HepG2 (cell line): ENCODE measurements around the gene ZNF644. TPM values are rescaled to one million over a fixed set of nuclear protein-coding genes. Genes with fewer than 3 reads are reported as not detected.

ENCODE experiments used
- E2F1 ChIP-seq: sonication (generic); formaldehyde crosslinking; IDR thresholded peaks from 2 replicates; pipeline ENCODE4 v1.5.0; 2020; ENCODE audit warnings: missing genetic modification reagents
- FOXC1 ChIP-seq: sonication (generic); formaldehyde crosslinking; IDR thresholded peaks from 2 replicates; pipeline ENCODE4 v1.8.0; 2022; ENCODE audit warnings: mild to moderate bottlenecking, missing genetic modification reagents, borderline replicate concordance
- HOXA5 ChIP-seq: sonication (generic); formaldehyde crosslinking; IDR thresholded peaks from 2 replicates; pipeline ENCODE4 v1.4.0; 2020; ENCODE audit warnings: missing genetic modification reagents
- HOXD1 ChIP-seq: sonication (generic); formaldehyde crosslinking; IDR thresholded peaks from 2 replicates; pipeline ENCODE4 v1.5.0; 2020; ENCODE audit warnings: missing genetic modification reagents
- MAZ ChIP-seq, 2 experiments: sonication (generic) in 1 of 2; formaldehyde crosslinking in 1 of 2; IDR thresholded peaks; 2 replicates each; pipeline versions ENCODE4 v1.5.0 to v1.6.1; 2012 to 2020; ENCODE audit warnings: low read depth in 2 of 2, mild to moderate bottlenecking in 2 of 2, borderline replicate concordance in 1 of 2, improper control_type of control experiment in 1 of 2, low read length in 1 of 2, missing genetic modification reagents in 1 of 2, moderate library complexity in 1 of 2
- NKX3-1 ChIP-seq: sonication (generic); formaldehyde crosslinking; IDR thresholded peaks from 2 replicates; pipeline ENCODE4 v1.5.0; 2020; ENCODE audit warnings: missing genetic modification reagents
- PHF5A ChIP-seq: IDR thresholded peaks from one replicate; pipeline ENCODE4 v1.6.1; 2018; ENCODE audit warnings: low read depth, missing genetic modification reagents; ENCODE audit not compliant: unreplicated experiment
- REPIN1 ChIP-seq: sonication (generic); formaldehyde crosslinking; IDR thresholded peaks from 2 replicates; pipeline ENCODE4 v1.8.0; 2022; ENCODE audit warnings: missing genetic modification reagents, low read depth, mild to moderate bottlenecking, borderline replicate concordance
- REST ChIP-seq, 2 experiments: IDR thresholded peaks; 2 replicates each; pipeline ENCODE4 v1.6.1; 2011 to 2012; ENCODE audit warnings: low read length in 2 of 2, borderline replicate concordance in 1 of 2, low read depth in 1 of 2, mild to moderate bottlenecking in 1 of 2, moderate library complexity in 1 of 2
- STAT5B ChIP-seq: sonication (generic); formaldehyde crosslinking; IDR thresholded peaks from 2 replicates; pipeline ENCODE4 v1.4.0; 2020; ENCODE audit warnings: missing genetic modification reagents
- ZHX1 ChIP-seq: sonication (generic); formaldehyde crosslinking; IDR thresholded peaks from 2 replicates; pipeline ENCODE4 v1.8.1; 2022; ENCODE audit warnings: low read depth, mild to moderate bottlenecking, missing genetic modification reagents
- ZNF205 ChIP-seq: IDR thresholded peaks from 2 replicates; pipeline ENCODE4 v1.6.1; 2018; ENCODE audit warnings: missing biosample characterization, missing genetic modification reagents
- ZNF335 ChIP-seq: sonication (generic); formaldehyde crosslinking; IDR thresholded peaks from 2 replicates; pipeline ENCODE4 v1.4.0; 2020; ENCODE audit warnings: missing genetic modification reagents
- ZNF513 ChIP-seq: sonication (generic); formaldehyde crosslinking; conservative IDR thresholded peaks from 2 replicates; pipeline ENCODE4 v1.5.0; 2020; ENCODE audit warnings: missing genetic modification reagents
- ZNF580 ChIP-seq: IDR thresholded peaks from 2 replicates; pipeline ENCODE4 v1.6.1; 2016; ENCODE audit warnings: low read depth, borderline replicate concordance
- ZNF746 ChIP-seq: sonication (generic); formaldehyde crosslinking; IDR thresholded peaks from 2 replicates; pipeline ENCODE4 v1.8.0; 2022; ENCODE audit warnings: mild to moderate bottlenecking, missing genetic modification reagents
- ZSCAN20 ChIP-seq: sonication (generic); formaldehyde crosslinking; IDR thresholded peaks from 2 replicates; pipeline ENCODE4 v1.4.0; 2020; ENCODE audit warnings: missing genetic modification reagents, mild to moderate bottlenecking, borderline replicate concordance
- polyA plus RNA-seq, 8 experiments: library from polyadenylated mRNA; depleted of rRNA in 3 of 8; stranded (reverse) in 7 of 8; unstranded in 1 of 8; fragments of >200 nt; fragmentation: Illumina TruSeq in 4 of 8; extraction: Trizol in 4 of 8; gene quantifications; 2 replicates each; pipeline versions ENCODE4 v1.2.1 to v1.2.3, GENCODE V29; 2011 to 2016; ENCODE audit warnings: low read depth in 4 of 8, missing spikeins in 1 of 8, mixed read lengths in 1 of 8; ENCODE audit not compliant: insufficient read depth in 1 of 8
- total RNA-seq, 5 experiments: library from RNA; depleted of rRNA; stranded (reverse); fragments of >200 nt; fragmentation: Illumina TruSeq; extraction: Trizol; gene quantifications; 2 replicates each; pipeline ENCODE4 v1.2.3, GENCODE V29; 2016; ENCODE audit warnings: low read depth in 1 of 5

ZNF644 gene
- total and polyA plus RNA-seq, 2 of the 13 experiments (the other 11 are each of a cell fraction or from before 2014, with no cell fraction given), result 17.7 to 51.7 TPM

- TF ChIP-seq REST (IDR thresholded peaks at IDR 0.05; ENCODE audit: borderline replicate concordance in 1 of 2, low read depth in 1 of 2, low read length in 2 of 2) (no peak), FOXC1 (CRISPR knock-in tag) (peak; percentile 98), MAZ (IDR thresholded peaks at IDR 0.05; ENCODE audit: borderline replicate concordance, low read depth, low read length) (peak; percentile 48; the same call in 1 of the 2 replicates), MAZ (CRISPR knock-in tag; IDR thresholded peaks at IDR 0.05; ENCODE audit: low read depth) (peak; percentile 37; the same call in 1 of the 2 replicates), ZNF746 (no peak; the same call in none of the 2 replicates), ZNF580 (CRISPR knock-in tag) (peak; percentile 93; the same call in 1 of the 2 replicates), E2F1 (CRISPR knock-in tag) (peak; percentile 97), PHF5A (peak; percentile 61), ZHX1 (CRISPR knock-in tag) (peak; percentile 52; the same call in 1 of the 2 replicates), REPIN1 (peak; percentile 92), NKX3-1 (peak; percentile 62; the same call in 1 of the 2 replicates), HOXA5 (peak; percentile 97), HOXD1 (CRISPR knock-in tag) (peak; percentile 78; the same call in 1 of the 2 replicates), ZNF513 (no peak), STAT5B (CRISPR knock-in tag) (no peak), ZNF205 (CRISPR knock-in tag) (no peak), ZSCAN20 (CRISPR knock-in tag) (peak; percentile 94), ZNF335 (CRISPR knock-in tag) (peak; percentile 85; the same call in 1 of the 2 replicates)
Measured at GRCh38 chr1:91021686-91022517, at the start of gene ZNF644 (continued).
